ENCODE results near the gene CDH4. TPM values are rescaled to one million over a fixed set of nuclear protein-coding genes. Genes with fewer than 3 reads are reported as not detected.

CDH4 gene
- total RNA-seq, 1 experiment from 2014 or later: not detected

DNA sequence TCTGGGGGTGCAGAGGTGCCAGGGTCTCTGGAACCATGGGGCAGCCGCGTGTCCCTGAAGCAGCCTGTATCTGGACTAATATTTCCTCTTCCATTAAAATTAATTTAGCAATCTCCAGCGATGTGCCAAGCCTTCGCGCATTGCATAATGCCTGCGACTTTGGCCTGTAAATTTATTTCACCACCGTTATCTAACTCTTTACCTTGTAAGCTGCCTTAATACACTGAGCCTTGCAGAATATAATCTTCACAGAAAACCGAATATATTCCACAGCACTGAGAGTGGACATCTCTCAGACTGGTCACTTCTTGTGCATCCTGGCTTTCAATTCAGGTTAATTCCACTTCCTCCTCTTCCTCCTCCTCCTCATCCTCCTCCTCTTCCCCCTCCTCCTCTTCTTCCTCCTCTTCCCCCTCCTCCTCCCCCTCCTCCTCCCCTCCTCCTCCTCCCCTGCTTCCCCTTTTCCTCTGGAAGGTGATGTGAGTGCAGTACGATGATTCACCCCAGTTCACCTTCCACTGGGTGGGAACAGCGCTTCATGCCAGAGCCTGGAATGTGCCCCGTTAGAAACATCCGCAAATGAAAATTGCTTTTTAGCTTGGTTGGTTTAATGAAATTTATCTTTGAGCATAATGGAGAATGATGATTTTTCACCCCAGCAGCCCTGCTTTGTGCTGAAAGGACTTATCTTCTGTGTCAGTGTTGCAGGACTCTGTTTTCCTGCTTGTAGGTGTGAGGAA, 101.4 kb downstream of the CDH4 start:
- TF ChIP-seq, protein P1, sequence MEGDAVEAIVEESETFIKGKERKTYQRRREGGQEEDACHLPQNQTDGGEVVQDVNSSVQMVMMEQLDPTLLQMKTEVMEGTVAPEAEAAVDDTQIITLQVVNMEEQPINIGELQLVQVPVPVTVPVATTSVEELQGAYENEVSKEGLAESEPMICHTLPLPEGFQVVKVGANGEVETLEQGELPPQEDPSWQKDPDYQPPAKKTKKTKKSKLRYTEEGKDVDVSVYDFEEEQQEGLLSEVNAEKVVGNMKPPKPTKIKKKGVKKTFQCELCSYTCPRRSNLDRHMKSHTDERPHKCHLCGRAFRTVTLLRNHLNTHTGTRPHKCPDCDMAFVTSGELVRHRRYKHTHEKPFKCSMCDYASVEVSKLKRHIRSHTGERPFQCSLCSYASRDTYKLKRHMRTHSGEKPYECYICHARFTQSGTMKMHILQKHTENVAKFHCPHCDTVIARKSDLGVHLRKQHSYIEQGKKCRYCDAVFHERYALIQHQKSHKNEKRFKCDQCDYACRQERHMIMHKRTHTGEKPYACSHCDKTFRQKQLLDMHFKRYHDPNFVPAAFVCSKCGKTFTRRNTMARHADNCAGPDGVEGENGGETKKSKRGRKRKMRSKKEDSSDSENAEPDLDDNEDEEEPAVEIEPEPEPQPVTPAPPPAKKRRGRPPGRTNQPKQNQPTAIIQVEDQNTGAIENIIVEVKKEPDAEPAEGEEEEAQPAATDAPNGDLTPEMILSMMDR (IDR thresholded peaks at IDR 0.05; ENCODE audit: insufficient read depth in 1 of 2, low read depth in 1 of 2, low read length in 1 of 2, severe bottlenecking in 1 of 2, unreplicated experiment in 1 of 2): no peak
- Histone ChIP-seq H3K9me3 (peaks cover 8% of the 10 kb centered on the region), H3K4me1 (no peaks in the 10 kb centered on the region), H3K27me3 (replicated peaks; ENCODE audit: control insufficient read depth, insufficient read depth, low read length) (no peaks in the 10 kb centered on the region), H3K4me3 (ENCODE audit: low read depth, low read length) (no peak overlapping the region), H3K36me3 (ENCODE audit: control insufficient read depth, insufficient read depth, low read length) (no peaks in the 10 kb centered on the region)
- intact Hi-C loops (cut with micrococcal nuclease; ENCODE audit: unreplicated experiment): no loop called here
- ChIA-PET POLR2A (no interaction called here), CTCF (no interaction called here)
- no peak overlapping the region for H3K27ac Mint-ChIP-seq (ENCODE audit: unreplicated experiment)
- H3K9me3 Mint-ChIP-seq (ENCODE audit: unreplicated experiment): no peaks in the 10 kb centered on the region
- H3K4me1 Mint-ChIP-seq (ENCODE audit: low read depth, unreplicated experiment): no peaks in the 10 kb centered on the region
- BruUV-seq (replicated peaks): no TSS peak
- peaks cover 33% of the 10 kb centered on the region for H3K27me3 Mint-ChIP-seq (ENCODE audit: insufficient read depth, unreplicated experiment)
- no peak overlapping the region for H3K4me3 Mint-ChIP-seq (ENCODE audit: unreplicated experiment)
- H3K36me3 Mint-ChIP-seq (ENCODE audit: insufficient read depth, unreplicated experiment): no peaks in the 10 kb centered on the region
- no peak for DNase-seq

DNA sequence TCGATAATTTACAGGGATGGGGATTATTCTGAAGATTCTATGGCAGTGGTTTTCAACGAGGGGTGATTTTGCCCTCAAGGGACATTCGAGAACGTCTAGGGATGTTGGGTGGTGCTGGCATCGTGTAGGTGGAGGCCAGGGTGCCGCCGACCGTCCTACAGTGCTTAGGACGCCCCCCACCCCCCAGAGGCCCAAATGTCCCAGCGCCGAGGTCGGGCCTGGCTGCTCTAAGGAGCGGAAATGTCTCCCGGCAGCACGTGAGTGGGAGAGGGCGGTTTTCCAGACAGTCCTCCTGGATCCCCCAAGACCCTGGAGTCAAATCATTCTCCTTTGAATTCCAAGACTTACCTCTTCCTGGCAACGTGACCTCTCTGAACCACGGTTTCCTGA, 101.9 kb downstream of the CDH4 start:
- DNase-seq: no peak
- H3K4me3 Mint-ChIP-seq (ENCODE audit: unreplicated experiment): no peak overlapping the region
- intact Hi-C loops (cut with micrococcal nuclease; ENCODE audit: unreplicated experiment): no loop called here
- no TSS peak for BruUV-seq (replicated peaks)
- CTCF ChIA-PET: no interaction called here
- peaks cover 33% of the 10 kb centered on the region for H3K27me3 Mint-ChIP-seq (ENCODE audit: insufficient read depth, unreplicated experiment)
- H3K4me1 ChIP-seq: no peaks in the 10 kb centered on the region
- no peaks in the 10 kb centered on the region for H3K36me3 ChIP-seq (ENCODE audit: control insufficient read depth, insufficient read depth, low read length)
- H3K9me3 Mint-ChIP-seq (ENCODE audit: unreplicated experiment): no peaks in the 10 kb centered on the region
- H3K4me3 ChIP-seq (ENCODE audit: low read depth, low read length): no peak overlapping the region
- no peaks in the 10 kb centered on the region for H3K4me1 Mint-ChIP-seq (ENCODE audit: low read depth, unreplicated experiment)
- H3K36me3 Mint-ChIP-seq (ENCODE audit: insufficient read depth, unreplicated experiment): no peaks in the 10 kb centered on the region
- TF ChIP-seq, protein P1 (IDR thresholded peaks at IDR 0.05; ENCODE audit: insufficient read depth in 1 of 2, low read depth in 1 of 2, low read length in 1 of 2, severe bottlenecking in 1 of 2, unreplicated experiment in 1 of 2): no peak
- H3K27ac Mint-ChIP-seq (ENCODE audit: unreplicated experiment): no peak overlapping the region
- no peaks in the 10 kb centered on the region for H3K27me3 ChIP-seq (replicated peaks; ENCODE audit: control insufficient read depth, insufficient read depth, low read length)
- H3K9me3 ChIP-seq: peaks cover 8% of the 10 kb centered on the region
- POLR2A ChIA-PET: no interaction called here

DNA sequence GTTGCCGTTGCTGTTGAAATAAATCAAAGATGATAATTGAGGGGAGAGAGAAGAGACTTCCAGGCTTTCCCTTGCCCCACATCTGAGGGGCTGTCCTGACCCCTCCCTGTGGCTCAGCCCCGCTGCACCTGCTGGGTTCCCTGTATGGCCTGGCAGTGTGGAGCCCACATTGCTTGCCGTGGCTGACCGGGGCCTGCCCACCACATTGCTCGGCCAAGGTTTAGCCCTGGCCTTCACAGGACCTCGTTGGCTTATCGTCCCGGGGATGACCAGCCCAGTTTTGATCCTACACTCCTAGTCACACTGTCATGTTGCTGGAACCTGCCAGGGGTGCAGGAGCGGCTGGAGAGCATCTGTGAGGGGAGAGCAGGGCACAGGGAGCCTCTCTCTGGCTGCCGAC, 102.4 kb downstream of the CDH4 start:
- CTCF ChIA-PET: no interaction called here
- intact Hi-C loops (cut with micrococcal nuclease; ENCODE audit: unreplicated experiment): no loop called here

More for the DNA sequence above, 102.4 kb downstream of the CDH4 start:
- no peak for DNase-seq
- H3K4me1 Mint-ChIP-seq (ENCODE audit: low read depth, unreplicated experiment): no peaks in the 10 kb centered on the region
- no peak overlapping the region for H3K27ac Mint-ChIP-seq (ENCODE audit: unreplicated experiment)
- Histone ChIP-seq H3K4me1 (no peaks in the 10 kb centered on the region), H3K9me3 (peaks cover 8% of the 10 kb centered on the region), H3K36me3 (ENCODE audit: control insufficient read depth, insufficient read depth, low read length) (no peaks in the 10 kb centered on the region), H3K27me3 (replicated peaks; ENCODE audit: control insufficient read depth, insufficient read depth, low read length) (no peaks in the 10 kb centered on the region; the same call in 1 of the 2 replicates), H3K4me3 (ENCODE audit: low read depth, low read length) (no peak overlapping the region)
- no peaks in the 10 kb centered on the region for H3K36me3 Mint-ChIP-seq (ENCODE audit: insufficient read depth, unreplicated experiment)
- no TSS peak for BruUV-seq (replicated peaks)
- H3K27me3 Mint-ChIP-seq (ENCODE audit: insufficient read depth, unreplicated experiment): peaks cover 34% of the 10 kb centered on the region
- TF ChIP-seq, protein P1 (IDR thresholded peaks at IDR 0.05; ENCODE audit: insufficient read depth in 1 of 2, low read depth in 1 of 2, low read length in 1 of 2, severe bottlenecking in 1 of 2, unreplicated experiment in 1 of 2): no peak
- POLR2A ChIA-PET: no interaction called here
- no peaks in the 10 kb centered on the region for H3K9me3 Mint-ChIP-seq (ENCODE audit: unreplicated experiment)
- no peak overlapping the region for H3K4me3 Mint-ChIP-seq (ENCODE audit: unreplicated experiment)
